HG03432 (cell line): ENCODE results near the gene EMSY.

ENCODE experiments used
- ATAC-seq: cut with Tn5 transposase; IDR thresholded peaks from one replicate; pipeline ENCODE4 v1.9.1; 2021; ENCODE audit warnings: mild to moderate bottlenecking, moderate library complexity; ENCODE audit not compliant: unreplicated experiment

Gene EMSY

DNA sequence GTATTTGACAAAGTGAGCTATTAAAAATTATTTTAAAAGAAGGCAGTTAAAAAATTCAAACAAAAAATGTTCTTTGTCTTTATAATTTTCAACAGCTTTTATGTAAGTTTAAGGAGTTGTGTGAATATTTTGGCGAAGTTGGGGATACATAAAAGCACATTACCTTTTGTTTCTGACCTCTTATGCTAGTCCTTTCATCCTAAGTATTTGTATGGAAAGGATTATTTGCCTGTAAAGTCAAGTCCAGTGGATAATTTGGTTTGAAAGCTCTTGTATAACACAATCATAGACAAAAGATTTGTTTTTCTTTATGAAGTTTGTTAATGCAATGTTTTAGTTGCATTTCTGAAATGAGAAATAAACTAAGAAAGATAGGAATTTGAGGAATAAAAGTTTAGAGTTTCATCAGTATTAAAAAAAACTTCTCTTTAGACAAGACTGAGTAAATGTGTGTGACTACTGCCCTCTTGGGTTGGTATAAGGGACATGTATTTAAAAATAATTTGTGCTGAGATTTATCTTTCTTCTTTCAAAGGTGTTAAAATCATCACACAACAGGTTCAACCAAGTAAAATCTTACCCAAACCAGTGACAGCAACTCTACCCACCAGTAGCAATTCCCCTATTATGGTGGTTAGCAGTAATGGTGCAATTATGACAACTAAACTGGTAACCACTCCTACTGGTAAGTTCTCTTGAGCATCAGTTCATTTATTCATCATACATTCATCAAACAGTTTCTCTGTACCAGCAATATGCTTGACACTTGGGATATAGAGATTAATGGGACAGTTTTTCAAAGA is 68.2 kb downstream of the EMSY start:
- ATAC-seq: no peak

DNA sequence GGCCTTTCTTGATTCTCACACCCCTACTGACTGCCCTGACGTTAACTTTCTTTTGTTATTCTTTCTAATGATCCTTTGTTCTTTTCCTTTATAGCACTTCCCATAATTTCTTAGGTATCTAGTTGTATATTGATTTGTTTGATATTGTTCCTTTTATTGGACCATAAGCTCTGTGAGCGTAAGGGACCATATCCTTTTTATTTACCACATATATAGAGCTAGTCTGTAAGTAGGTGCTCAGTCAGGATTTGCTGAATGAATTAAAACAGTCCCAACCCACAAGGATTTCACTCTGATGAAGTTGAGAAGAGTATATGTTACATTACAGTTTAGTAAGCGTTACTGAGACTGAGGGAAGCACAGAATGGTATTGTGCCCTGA is 68.8 kb downstream of the EMSY start:
- no peak for ATAC-seq

DNA sequence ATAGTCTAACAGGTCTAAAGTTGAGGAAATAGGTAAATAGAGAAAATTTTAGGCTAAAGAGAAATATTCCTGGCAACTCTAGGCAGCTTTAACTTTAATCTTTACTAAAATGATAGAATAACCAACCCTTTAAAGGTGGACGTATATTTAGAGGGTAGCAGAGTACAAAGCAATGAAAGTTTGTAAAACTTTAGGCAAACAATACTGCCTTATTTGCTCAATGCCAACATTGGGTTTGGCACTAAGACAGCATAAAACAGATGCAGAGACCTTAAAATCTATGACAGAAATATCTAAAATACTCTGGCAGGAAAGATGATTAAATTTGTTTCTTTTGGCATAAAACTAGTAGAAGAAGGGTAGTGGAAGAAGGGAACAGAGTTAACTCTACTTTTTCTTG is 70.7 kb downstream of the EMSY start:
- ATAC-seq: no peak

DNA sequence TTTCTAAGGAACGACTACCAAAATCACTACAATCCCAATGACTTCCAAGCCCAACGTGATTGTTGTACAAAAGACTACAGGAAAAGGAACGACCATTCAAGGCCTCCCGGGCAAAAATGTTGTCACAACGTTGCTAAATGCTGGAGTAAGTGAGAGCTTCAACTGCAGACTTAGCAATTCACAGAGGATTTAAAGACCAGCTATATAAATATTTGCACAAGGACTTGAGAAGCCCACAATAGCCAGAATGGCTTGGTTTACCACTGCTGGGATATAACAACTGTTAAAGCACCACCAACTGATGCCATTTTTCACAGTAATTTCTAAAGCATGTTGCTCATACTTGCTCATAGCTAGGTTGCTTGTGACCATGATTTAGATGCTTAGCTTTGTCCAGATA is 78.3 kb downstream of the EMSY start:
- no peak for ATAC-seq

DNA sequence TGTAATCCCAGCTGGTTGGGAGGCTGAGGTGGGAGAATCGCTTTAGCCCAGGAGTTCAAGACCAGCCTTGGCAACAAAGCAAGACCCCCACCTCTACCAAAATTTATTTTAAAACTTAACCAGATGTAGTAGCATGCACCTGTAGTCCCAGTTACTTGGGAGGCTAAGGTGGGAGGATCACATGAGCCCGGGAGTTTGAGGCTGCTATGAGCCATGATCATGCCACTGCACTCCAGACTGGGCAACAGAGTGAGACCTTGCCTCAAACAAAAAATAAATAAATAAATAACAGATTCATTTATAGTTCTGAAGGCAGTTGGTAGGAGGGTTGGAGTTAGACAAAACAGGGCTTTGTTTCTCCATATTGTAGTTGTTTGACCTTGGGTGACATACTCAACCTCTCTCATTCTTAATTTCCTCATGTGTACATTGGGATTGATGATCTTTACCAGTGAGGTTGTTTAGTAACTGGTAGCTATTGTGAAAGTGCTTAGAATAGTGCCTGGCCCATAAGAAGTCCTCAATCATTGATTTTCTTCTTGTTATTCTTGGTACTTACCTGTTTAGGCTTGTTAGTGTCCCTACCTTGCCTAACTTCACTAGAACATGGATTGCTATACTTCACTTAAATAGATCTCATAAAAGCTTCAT is 79.1 kb downstream of the EMSY start:
- no peak for ATAC-seq

DNA sequence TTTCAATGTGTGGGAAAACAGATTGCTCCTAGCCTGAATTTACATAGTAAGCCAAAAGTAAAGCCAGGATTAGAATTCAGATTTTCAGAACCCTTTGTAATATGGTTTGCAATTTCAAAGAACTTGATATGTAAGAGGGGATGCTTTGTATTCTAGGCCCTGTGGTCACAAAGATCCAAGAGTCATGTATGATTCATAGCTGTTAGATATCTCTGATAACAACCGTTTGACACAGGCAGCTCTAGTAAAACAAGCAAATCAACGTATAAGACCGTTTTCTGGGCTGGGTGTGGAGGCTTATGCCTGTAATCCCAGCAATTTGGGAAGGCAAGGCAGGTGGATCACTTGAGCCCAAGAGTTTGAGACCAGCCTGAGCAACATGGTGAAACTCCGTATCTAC is 79.6 kb downstream of the EMSY start:
- ATAC-seq: no peak

DNA sequence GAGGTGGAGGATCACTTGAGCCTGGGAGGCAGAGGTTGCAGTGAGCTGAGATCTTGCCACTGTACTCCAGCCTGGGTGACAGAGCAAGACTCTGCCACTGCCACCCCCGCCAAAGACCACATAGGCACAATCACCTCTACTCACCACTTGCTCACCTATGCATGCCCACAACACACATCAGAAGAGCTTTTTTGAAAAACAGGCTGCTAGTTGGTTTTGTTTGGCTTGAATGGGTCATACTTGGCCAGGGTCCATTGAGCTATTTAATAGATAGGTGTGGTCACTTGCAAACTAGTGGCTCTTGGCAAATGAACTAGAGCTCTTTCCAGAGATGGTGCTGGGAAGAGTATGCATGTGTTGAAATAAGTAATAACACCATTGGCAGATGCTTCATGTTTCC is 80.1 kb downstream of the EMSY start:
- ATAC-seq: no peak

DNA sequence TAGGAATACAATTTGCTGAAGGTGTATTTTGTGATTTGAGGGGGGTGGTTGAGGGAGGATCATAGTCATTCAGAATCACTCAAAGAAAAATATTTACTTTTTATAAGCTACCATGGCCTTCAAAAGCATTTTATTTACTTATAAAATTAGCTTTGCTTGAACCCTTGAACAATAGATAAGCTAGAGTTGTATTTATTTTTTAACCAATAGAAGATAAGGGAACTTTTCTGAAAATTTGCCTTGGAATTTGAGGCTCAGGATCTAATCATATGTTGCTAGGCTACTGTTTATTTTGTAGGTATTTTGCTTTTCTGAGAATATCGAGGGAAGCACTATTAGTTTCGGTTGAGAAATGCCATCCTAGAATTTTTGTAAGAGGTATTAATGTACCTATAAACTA is 82.1 kb downstream of the EMSY start:
- no peak for ATAC-seq

DNA sequence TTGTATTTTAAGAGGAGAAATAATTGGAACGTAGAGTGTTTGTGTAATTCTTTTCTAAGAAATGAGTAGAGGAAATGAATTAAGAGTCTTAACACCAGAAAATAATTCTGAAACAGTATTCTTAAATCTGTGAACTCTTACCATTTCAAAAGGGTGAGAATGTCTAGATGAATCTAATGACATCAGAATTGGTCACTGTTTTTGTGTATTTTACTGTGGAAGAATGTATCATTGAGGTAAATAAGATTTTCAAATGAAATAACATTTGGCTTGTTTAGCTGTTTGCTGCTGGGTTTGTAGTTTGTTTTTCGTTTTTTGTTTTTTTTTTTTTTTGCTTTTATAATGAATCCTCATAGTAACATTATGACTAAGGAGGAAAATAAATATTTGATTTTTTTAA is 97.6 kb downstream of the EMSY start:
- no peak for ATAC-seq

DNA sequence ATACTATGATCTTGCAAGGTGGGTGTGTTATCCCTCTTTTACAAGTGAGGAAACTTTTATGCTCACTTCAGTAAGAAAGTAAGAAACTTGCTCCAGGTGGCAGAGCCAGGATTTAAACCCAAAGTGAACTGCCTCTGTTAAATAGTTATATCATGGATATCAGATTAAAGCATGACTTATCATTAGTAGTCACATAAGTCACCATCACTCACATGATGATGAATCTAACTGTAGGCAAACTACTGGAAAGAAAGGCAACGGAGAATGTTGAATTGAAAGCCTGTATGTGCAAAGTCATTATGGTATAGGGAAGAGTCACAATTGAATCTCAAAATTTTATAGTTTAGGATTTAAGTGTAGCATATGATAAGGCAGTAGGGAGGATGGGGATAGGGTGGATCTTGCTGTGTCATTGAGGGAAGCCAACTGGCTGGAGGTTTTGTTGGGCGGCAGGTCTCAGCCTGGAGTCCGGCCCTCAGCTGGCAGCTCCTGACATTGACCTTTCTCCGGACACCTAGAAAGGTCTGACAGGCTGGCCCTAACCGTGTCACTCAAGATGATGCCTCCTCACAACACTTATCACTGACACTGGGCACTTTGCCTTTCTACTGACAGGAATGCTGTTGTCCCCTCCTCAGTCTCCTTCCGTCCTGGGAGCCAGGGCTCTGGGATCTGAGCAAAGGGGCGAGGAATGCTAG is 98.3 kb downstream of the EMSY start:
- no peak for ATAC-seq

DNA sequence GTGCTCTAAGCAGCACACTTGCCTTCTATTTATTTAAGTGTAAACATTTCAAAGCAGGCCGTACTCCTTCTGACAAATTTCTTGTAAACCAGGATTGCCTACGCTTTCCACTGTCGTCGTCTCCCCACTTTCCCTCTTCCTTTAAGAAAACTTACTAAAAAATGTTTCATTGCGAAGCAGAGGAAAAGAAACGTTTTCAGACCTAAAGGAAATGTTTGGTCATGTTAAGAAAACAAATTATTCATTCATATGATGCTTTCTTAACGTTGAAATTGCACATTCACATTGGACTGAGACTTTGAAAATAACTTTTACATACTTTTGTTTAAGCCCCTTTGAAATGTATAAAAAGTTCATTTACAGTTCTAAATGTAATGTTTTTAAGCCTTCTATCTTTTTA is 106.0 kb downstream of the EMSY start:
- ATAC-seq: no peak

DNA sequence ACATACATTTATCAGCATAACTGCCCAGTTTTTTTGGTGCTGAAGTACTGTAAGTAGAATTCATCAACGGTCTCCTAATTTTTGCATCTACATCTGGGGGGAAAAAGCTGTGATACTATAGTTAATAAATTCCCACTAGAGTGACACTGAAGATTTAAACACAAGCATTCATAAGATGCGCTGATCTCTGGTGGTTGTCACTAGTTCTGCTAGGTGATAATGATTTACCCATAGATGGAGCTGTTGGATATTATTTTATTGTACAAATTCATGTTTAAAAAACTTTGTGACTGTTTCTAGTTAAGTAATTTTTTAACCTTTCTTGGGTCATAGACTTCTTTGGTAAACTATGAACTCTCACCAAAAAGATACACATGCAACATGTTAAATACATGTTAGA is 106.6 kb downstream of the EMSY start:
- no peak for ATAC-seq

DNA sequence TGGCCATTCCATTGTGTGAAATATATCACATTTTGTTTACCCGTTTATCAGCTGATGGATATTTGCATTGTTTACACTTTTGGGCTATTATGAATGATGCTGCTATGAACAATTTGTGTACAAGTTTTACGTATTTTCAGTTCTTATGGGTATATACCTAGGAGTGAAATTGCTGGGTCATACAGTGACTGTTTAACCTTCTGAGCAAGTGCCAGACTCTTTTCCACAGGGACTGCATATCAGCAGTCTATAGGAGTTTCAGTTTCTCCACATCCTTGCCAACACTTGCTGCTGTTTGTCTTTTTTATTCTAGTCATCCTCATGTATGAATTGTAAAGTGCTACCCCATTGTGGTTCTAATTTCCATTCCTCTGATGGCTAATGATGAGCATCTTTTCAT is 108.2 kb downstream of the EMSY start:
- no peak for ATAC-seq

DNA sequence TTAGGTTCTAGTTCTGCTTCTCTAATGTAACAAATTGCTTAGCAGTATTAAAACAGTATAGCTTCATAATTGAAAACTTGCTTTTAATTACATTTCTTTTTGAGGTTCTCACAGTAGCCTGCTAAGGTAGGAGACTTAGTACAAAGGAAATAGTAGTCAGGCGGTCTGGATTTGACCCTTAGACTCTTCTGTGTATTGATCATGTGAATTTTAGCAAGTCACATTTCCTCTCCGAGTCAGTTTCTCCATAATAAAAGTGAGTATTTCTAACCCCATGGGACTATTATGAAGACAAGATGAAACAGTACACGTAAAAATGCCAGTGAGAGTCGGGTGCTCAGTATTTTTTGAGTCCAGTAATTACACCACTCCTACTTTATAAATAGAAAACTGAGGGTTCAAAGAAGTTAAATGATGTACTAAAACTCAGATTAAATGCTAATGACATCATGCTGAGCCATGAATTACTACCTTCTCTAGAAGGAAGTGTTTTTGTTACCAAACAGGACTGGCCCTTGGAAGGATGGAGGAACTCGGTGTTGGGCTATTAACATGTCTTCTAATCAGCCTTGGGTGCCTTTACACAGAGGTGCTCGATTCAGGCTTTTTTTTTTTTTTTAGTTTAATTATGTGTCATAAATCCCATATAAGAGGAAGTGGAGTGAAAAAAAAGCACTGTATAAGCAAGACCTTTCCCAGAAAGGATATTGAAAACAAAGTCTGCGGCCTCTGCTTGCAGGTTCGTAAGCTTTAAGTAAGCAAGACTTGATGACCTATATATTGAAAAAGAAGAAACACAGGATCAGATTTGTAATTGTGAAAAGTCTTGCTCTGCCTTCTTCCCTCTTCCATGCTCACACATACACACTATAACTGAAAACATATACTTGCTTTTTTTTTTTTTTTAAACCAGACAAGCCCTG is 109.0 kb downstream of the EMSY start:
- ATAC-seq: no peak

DNA sequence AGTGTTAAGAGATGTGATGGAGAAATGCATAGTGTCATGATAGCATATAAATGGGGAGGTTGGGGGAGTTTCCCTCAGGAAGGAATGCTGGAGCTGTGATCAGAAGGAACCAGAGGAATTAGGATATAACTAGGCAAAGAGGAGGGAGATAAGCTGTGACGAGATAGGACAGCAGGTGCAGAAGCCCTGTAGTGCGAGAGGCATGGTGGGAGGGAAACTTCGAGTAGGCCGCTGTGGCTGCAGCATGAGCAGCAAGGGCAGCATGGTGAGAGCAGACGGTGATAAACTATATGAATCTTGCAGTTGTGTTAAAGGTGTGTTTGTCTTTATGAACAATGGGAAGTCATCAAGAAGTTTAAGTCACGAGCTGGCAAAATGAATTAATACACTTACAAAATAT is 109.9 kb downstream of the EMSY start:
- no peak for ATAC-seq

DNA sequence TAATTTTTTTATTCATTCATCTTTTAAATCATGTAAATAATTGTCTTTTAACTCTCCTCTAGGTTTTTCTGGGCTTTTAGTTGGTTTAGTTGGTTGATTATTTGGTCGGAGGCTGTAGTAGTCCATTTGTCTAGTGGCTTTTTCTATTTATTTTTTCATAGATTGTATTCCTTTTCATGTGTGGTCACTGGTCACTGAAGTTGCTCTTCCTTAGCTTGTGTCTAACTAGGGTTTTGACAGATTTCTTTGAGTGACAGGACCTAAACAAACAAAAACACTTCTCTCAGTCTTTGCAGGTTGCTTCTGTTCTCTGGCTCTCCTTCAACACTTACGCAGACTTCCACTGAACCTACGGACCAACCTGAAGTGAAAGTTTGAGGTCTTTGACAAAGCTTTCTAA is 112.6 kb downstream of the EMSY start:
- no peak for ATAC-seq

DNA sequence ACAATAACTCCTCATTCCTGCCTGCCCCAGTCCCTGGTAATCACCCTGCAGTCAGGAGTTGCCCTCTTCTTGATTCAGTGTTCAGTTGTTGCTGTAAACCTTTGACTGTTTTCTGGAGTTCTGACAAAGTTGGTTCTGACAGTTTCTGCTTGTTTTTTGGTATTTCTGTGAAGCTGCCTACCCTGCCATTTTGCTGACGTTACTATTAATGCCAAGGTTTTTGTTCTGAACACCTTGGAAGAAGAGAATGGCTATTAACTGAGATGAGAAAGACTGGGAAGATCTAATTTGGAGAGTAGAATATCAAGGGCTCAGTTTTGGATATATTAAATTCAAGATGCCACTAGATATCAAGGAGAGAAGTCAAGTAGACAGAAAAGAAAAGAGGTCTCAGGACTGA is 113.7 kb downstream of the EMSY start:
- no peak for ATAC-seq

DNA sequence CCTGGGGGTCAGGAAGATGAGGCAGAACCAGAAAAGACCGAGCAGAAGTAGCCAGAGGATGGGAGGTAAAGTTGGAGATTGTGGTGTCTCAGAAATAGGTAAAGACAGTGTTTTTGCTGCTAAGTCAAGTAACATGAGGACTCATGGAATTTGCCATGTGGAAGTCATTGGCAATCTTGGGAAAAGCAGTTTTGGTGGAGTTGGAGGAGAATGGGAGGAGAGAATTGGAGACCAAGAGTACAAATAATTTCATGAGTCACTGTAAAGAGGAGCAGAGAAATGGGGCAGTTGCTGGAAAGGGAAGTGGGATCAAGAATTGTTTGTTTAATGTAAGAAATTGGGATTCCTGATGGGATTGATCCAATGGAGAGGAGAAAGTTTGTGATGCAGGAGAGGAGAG is 114.1 kb downstream of the EMSY start:
- ATAC-seq: no peak

DNA sequence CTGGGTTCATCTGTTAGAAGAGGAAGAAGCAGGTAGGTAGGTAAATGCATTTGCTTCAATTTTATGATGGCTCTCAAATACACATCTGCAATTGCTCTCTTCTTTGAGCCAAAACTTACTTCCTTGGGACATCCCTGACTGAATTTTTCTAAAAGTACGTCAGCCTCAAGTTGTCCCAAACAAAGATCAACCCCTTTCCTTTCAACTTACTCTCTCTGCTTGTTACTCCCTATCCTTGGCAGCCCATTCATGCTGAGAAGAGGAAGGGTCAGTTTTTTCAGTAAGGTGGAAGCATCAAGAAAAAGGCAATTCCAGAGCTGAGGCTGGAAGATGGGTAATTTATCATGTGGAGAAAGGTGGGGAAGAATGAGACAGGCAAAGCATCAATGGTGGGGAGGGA is 114.5 kb downstream of the EMSY start:
- ATAC-seq: no peak

DNA sequence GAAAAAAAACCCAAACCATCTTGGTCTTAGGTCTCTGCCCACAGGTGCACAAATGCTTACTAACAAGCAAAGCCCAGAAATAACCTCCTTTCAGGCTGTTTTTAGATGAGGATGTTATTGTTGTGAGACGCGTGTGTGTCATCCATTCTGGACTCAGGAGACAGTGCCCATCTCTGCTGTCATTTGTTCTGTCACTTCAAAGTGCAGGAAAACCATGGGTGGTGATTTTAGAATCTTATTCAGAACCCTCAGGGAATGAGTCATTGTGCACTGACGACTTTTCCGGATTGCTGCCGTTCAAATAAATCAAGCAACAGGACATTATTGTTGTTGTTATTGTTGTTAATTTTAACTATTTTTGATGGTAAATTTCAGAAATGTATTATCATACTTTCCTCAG is 115.4 kb downstream of the EMSY start:
- no peak for ATAC-seq

DNA sequence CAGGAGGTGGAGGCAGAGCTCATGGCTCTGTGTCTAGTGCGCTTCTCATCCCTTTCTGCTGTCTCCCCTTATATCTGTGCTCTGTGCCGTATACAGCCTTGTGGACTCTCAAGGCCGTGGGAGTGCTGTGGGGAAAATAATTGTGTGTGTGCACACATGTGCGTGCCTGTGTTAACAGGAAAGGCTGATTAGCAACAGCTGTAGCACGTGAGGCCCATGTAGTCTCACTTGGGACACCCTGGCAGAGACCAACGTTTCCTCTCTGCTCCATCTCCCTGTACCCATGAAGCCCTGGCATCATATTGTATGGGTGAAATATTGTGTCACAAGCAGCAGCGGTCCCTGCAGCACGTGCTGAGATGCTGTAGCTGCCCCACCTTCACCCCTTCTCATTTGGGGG is 116.4 kb downstream of the EMSY start:
- ATAC-seq: no peak
